Osteoblast (primary cell): ENCODE data around the gene UPK1B. TPM values are rescaled to one million over a fixed set of nuclear protein-coding genes. Genes with fewer than 3 reads are reported as not detected.

Source experiments
- DNase-seq: peaks from one replicate; pipeline ENCODE4 v3.0.0; 2011; ENCODE audit warnings: low spot score, mixed read lengths; ENCODE audit not compliant: insufficient read length; ENCODE audit errors: missing footprints
- H2AFZ ChIP-seq: 2 replicates; pipeline ENCODE4 v1.6.0; 2011; ENCODE audit warnings: mild to moderate bottlenecking, low read length
- H3K27ac ChIP-seq: 2 replicates; pipeline ENCODE4 v1.5.1; 2011; ENCODE audit warnings: mild to moderate bottlenecking, low read depth, low read length, moderate library complexity
- H3K27me3 ChIP-seq: 2 replicates; pipeline ENCODE4 v1.6.0; 2012; ENCODE audit warnings: mild to moderate bottlenecking, control low read depth, inconsistent platforms, low read length, moderate library complexity; ENCODE audit not compliant: insufficient read depth
- H3K36me3 ChIP-seq: 2 replicates; pipeline ENCODE4 v1.5.1; 2011; ENCODE audit warnings: mild to moderate bottlenecking, low read length, control low read depth, moderate library complexity; ENCODE audit not compliant: insufficient read depth
- H3K4me1 ChIP-seq: 2 replicates; pipeline ENCODE4 v1.5.1; 2011; ENCODE audit warnings: mild to moderate bottlenecking, low read length, control low read depth, moderate library complexity; ENCODE audit not compliant: insufficient read depth
- H3K4me2 ChIP-seq: 2 replicates; pipeline ENCODE4 v1.6.0; 2011; ENCODE audit warnings: mild to moderate bottlenecking, low read length; ENCODE audit not compliant: insufficient read depth
- H3K4me3 ChIP-seq: fragments of 200-600 bp; sonication (generic); 3 replicates; pipeline ENCODE4 v1.5.1; 2012; ENCODE audit warnings: mild to moderate bottlenecking, low read length, inconsistent platforms; ENCODE audit not compliant: insufficient read depth
- H3K79me2 ChIP-seq: 2 replicates; pipeline ENCODE4 v1.6.0; 2012; ENCODE audit warnings: mild to moderate bottlenecking, low read length, control low read depth, inconsistent platforms; ENCODE audit not compliant: insufficient read depth
- H3K9me3 ChIP-seq: 2 replicates; pipeline ENCODE4 v1.5.1; 2011; ENCODE audit warnings: low read depth, low read length, control low read depth
- H4K20me1 ChIP-seq: 2 replicates; pipeline ENCODE4 v1.6.0; 2012; ENCODE audit warnings: mild to moderate bottlenecking, low read length, control low read depth; ENCODE audit not compliant: insufficient read depth
- total RNA-seq: library from RNA; depleted of rRNA; stranded (reverse); fragments of >200 nt; gene quantifications from 2 replicates; pipeline ENCODE4 v1.2.3, GENCODE V29; 2012
- TF ChIP-seq, protein P1 (sequence below): IDR thresholded peaks from 2 replicates; pipeline ENCODE4 v1.5.1; 2011; ENCODE audit warnings: mild to moderate bottlenecking, low read depth, low read length, moderate library complexity; ENCODE audit errors: extremely low read depth

The UPK1B gene
- total RNA-seq, 1 donor = 0.36 TPM

DNA sequence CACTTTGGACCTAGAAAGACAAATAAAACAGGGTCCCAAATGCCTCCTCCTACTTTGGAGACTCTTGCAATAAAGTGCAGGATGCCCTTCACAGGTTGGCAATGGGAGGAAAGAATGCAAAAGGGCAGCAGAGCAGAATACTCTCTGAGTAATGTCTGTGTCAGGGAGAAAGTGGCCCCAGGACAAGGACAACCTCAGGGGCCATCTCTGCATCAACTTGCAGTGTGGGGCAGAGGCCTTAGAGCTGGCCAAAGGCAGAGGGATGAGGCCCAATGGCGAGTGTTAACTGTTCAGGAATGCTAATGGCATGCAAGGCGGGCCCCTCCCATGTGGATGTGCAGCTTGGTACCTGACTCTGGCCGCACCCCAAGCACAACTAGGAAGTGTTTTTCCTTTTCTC, 8.4 kb downstream of the UPK1B start:
- TF ChIP-seq, protein P1, sequence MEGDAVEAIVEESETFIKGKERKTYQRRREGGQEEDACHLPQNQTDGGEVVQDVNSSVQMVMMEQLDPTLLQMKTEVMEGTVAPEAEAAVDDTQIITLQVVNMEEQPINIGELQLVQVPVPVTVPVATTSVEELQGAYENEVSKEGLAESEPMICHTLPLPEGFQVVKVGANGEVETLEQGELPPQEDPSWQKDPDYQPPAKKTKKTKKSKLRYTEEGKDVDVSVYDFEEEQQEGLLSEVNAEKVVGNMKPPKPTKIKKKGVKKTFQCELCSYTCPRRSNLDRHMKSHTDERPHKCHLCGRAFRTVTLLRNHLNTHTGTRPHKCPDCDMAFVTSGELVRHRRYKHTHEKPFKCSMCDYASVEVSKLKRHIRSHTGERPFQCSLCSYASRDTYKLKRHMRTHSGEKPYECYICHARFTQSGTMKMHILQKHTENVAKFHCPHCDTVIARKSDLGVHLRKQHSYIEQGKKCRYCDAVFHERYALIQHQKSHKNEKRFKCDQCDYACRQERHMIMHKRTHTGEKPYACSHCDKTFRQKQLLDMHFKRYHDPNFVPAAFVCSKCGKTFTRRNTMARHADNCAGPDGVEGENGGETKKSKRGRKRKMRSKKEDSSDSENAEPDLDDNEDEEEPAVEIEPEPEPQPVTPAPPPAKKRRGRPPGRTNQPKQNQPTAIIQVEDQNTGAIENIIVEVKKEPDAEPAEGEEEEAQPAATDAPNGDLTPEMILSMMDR = no peak

DNA sequence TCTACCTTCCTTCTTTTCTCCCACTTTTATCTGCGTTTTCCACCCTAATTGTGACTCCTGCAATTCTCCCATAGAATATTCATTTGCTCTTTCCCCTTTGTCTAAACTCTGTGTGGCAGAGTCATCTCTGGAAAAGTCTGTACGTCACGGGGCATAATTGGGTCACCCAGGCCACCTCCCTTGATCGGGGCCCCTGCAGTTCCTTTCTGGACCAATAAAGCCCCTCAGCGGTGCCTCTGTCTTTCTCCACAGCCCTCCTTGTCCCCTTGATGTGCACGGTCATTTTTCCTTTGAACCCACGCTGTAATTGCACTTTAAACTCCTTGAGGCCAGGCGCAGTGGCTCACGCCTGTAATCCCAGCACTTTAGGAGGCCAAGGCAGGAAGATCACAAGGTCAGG, 10.7 kb downstream of the UPK1B start:
- Histone ChIP-seq H2AFZ (no peak overlapping the region), H3K79me2 (no peaks in the 10 kb centered on the region), H3K27ac (peak overlapping the region; percentile 9), H3K4me2 (no peak overlapping the region), H3K9me3 (no peaks in the 10 kb centered on the region), H3K4me3 (no peak overlapping the region), H4K20me1 (no peaks in the 10 kb centered on the region), H3K36me3 (no peaks in the 10 kb centered on the region), H3K27me3 (no peaks in the 10 kb centered on the region), H3K4me1 (peaks cover 21% of the 10 kb centered on the region)
- TF ChIP-seq, protein P1 = no peak
- DNase-seq = no peak

More for the DNA sequence above, 8.4 kb downstream of the UPK1B start:
- Histone ChIP-seq H3K4me2 (no peak overlapping the region), H3K79me2 (no peaks in the 10 kb centered on the region), H3K27ac (no peak overlapping the region), H3K27me3 (no peaks in the 10 kb centered on the region), H2AFZ (no peak overlapping the region), H3K9me3 (no peaks in the 10 kb centered on the region), H3K4me3 (no peak overlapping the region), H3K36me3 (no peaks in the 10 kb centered on the region), H4K20me1 (no peaks in the 10 kb centered on the region), H3K4me1 (peaks cover 20% of the 10 kb centered on the region)
- DNase-seq = no peak

DNA sequence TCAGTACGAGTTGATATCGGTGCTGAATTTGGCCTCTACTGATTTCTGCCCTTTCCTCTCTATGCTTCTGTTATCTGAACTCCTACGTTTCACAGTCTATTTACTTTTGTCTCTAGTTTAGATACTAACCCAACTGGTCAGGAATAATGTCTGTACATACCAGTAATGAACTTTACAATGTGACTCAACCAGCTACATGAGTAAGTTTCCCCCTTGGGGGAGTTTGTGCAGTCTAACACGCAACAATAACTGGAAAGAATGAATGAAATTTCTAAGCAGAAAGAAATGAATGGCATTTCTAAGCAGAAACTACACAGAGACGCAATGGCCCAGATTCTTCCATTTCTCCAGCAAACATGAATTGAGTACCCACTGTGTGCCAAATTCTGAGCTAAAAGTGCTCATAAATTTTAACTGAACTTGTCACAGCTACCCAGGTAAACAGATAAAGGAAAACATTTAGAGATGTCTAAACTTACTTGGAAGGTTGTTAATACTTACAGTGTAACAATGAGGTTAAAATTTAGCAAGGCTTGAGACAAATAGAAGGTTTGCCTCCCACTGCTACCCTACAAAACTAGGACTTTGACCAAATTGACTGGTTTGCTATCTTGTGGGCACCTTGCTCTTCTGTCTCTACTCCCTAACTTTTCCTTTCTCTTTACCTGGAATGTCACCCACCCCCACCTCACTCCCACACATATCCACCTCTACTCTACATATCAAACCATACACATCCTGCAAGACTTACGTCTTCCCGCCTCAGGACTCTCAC, 11.6 kb downstream of the UPK1B start:
- TF ChIP-seq, protein P1 = no peak
- Histone ChIP-seq H4K20me1 (no peaks in the 10 kb centered on the region), H3K4me1 (peaks cover 21% of the 10 kb centered on the region), H3K27ac (peak overlapping the region; percentile 41), H3K79me2 (no peaks in the 10 kb centered on the region), H2AFZ (no peak overlapping the region), H3K4me3 (no peak overlapping the region), H3K27me3 (no peaks in the 10 kb centered on the region), H3K36me3 (no peaks in the 10 kb centered on the region), H3K4me2 (peak overlapping the region; percentile 23), H3K9me3 (no peaks in the 10 kb centered on the region)
- peak; percentile 91 for DNase-seq

DNA sequence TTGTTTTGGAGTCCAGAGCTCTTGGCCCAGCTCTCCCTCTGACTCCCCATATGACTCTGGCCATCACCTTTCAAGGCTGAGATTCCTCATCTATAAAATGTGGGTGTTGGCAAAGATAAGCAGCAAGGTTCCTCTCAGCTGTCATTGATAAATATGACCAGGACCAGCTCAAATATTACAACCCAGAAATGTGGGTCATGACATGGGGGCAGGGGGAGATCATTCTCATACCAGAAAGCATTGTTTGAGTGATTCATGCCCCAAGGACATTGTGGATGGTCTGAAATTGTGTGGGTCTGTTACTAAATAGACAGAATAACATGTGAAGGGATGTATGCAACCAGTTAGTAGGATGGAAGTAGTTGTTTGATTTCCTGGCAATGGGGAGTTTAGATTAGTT, 13.9 kb downstream of the UPK1B start:
- no peaks in the 10 kb centered on the region for H3K9me3 ChIP-seq
- no peaks in the 10 kb centered on the region for H4K20me1 ChIP-seq
- H3K4me1 ChIP-seq = peaks cover 17% of the 10 kb centered on the region
- H3K27me3 ChIP-seq = no peaks in the 10 kb centered on the region
- DNase-seq = peak; percentile 6
- no peaks in the 10 kb centered on the region for H3K79me2 ChIP-seq
- H3K27ac ChIP-seq = no peak overlapping the region
- H3K4me2 ChIP-seq = no peak overlapping the region
- no peaks in the 10 kb centered on the region for H3K36me3 ChIP-seq
- TF ChIP-seq, protein P1 = no peak
- no peak overlapping the region for H2AFZ ChIP-seq
- no peak overlapping the region for H3K4me3 ChIP-seq
